HG03354 (cell line): Measurements from ENCODE around the gene PCYT2.
A peak's percentile ranks its signal among the peaks of the same experiment; 100 is the strongest.

Experiments
- ATAC-seq: cut with Tn5 transposase; IDR thresholded peaks from one replicate; pipeline ENCODE4 v1.9.1; 2021; ENCODE audit warnings: mild to moderate bottlenecking; ENCODE audit not compliant: unreplicated experiment, poor library complexity, severe bottlenecking

Gene PCYT2

GRCh38 chr17:81903896-81904599 is 7.2 kb downstream of the PCYT2 start:
- ATAC-seq, result no peak

DNA sequence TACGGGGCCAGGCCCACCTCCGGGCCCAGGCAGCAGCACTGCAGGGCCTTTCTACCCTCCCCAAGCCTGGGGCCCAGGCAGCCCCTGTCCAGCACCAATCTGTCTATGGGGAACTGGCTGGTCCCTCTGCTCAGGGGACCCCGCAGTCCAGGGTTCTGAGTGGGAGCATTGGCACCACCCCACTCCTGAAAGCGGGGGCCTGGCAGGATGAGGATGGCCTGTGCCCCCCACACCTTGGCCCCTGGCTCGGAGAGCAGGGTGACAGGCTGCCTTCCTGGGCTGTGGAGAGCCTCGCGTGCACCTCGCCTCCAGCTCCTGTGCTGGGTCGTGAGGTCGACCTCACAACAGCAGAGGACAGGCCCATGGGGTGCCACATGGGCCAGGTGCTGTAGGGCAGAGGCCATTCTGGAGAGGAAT is 7.8 kb downstream of the PCYT2 start:
- no peak for ATAC-seq

GRCh38 chr17:81902653-81903414 is 8.4 kb downstream of the PCYT2 start:
- no peak for ATAC-seq

DNA sequence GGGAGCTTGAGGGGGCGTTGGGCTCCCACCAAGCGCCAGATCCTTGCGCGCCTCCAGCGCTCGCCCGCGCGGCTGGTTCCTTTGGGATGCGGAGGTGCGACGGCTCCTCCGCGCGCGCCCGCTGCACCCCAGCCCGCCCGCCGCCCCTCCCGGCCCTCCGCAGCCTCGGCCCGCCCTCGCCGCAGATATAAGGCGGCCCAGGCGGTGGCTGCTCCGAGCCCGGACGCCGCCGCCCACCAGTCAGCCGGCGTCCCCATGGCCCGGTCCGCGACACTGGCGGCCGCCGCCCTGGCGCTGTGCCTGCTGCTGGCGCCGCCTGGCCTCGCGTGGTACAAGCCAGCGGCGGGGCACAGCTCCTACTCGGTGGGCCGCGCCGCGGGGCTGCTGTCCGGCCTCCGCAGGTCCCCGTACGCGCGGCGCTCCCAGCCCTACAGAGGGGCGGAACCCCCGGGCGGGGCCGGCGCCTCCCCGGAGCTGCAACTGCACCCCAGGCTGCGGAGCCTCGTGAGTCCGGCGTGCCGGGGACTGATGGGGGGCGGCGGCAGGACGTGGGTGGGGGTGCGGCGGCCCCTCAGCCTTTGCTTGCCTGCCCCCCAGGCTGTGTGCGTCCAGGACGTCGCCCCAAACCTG is 9.1 kb downstream of the PCYT2 start, which contains the start of gene NPB:
NPB (plus strand) TSS at position 216 of the 630 bp plus-strand sequence; CDS start at position 256, 40 bp downstream.
- no peak for ATAC-seq

DNA sequence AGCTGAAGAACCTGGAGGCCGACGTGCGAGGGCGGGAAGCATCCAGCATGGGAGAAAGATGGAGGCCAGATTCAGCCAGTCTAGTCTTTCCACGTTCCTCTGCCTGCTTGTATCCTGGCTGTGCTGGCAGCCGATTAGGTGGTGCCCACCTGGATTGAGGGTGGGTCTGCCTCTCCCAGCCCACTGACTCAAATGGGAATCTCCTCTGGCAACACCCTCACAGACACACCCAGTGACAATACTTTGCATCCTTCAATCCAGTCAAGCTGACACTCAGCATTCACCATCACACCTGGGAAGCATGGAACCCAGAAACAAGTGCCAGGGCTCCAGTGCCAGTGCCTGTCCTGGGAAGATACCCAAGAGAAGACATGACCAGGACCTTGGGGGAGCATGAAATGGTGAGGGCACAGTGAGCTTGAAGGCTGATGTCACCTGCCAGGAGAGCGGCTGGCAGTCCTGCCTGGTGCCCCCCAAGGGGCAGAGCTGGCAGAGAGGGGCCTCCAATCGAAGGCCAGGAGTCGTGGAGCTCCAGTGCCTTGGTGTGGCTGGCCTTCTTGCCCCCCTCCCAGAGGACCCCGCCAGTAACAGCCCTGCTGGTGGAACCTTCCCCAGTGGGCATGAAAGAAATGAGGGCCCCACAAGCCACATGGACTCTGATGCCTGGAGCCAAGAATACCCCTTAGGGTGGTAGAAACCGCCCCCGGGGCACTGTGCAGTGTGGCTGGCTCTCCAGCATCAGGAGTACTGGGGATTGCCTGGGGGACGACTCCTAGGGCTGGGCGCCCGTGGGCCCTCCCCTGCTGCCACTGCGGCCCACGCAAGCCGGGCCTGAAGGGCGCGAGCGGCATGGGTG is 9.8 kb downstream of the PCYT2 start:
- ATAC-seq, result no peak

DNA sequence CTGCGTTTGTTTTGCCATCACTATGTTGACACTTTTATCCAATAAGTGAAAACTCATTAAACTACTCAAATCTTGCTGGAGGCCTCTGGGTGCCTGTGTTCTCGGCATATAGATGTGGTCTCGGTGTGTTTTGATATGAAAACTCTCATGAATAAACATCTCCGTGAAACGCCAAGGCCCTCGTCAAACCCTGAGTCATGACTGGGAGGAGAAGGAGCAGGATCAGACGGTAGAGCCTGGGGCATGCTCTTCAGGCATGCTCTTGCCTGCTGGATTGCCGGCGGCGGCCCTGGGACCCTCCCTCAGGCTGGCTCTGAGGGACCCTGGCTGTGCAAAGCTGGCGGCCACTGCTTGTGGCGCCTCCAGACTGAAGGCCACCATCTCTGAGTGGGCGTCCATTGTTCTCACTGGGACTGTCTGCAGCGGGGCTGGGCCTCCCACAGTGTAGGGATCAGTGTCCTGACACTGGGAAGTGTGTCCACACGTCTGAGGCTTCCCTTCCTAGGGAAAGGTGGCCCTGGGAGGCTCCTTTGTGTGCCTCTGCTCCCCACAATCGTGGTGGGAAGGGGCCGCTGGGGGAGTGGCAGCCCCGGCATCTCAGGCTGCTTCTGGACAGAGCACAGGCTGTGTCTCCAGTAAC is 10.9 kb downstream of the PCYT2 start:
- no peak for ATAC-seq

- no peak for ATAC-seq
Measured at GRCh38 chr17:81899514-81900166, 11.6 kb downstream of the PCYT2 start.

DNA sequence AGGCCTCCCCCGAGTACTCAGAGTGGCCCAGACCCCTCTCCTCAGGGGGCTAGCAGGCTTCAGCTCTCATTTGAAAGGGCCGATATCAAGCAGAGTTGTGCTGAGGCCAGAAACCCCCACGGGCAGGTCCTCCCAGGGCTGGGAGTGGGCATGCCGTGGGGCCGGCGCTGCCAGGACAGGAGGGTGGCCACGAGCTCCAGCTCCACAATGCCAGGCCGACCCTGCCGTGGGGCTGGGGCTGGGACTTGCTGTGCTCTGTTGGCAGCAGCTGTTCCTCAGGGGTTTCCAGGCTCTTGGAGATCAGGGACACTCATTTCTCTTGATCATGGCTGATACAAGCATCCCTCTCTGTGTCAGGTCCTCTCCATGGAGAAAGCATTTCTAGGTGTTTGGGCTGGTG is 12.3 kb downstream of the PCYT2 start:
- no peak for ATAC-seq

DNA sequence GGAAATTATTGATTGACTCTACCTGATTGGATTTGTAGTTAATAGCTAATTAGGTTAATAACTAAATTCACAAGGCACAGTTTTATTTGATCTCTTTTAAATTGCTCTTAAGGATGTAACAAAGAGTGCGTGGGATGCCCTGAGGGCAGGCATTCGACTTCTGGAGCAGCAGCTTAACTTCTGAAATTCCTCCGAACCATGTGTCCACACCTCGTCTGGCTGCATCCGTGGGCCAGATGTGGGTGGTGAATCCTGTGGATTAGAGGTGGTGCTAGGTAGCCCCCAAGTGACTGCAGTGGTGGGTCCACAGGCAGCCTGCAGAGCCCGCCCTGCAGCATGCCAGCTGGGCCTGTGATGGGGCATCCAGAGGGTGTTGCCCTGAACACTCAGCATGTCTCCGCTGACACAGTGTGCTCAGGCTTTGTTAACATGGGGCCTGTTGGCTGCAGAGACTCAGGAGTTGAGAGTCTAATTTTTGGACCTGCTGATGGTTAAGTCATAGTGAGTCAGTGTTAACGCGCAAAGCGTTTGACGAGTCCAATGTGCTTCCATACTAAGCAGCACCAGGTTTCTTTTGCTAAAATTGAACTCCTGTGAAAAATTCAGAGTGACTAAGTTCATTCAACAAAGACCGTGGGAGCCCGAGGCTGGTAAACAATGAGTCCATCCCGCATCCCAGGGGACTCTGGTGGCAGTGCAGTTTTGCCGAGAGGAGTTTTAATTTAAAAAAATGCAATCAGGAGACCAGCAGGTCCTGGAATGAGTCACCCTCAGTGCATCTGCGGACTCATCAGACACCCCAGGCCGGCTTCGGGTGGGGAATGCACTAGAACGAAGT is 13.0 kb downstream of the PCYT2 start:
- no peak for ATAC-seq

GRCh38 chr17:81895400-81895799 is 15.8 kb downstream of the PCYT2 start:
- no peak for ATAC-seq

- no peak for ATAC-seq
Measured at GRCh38 chr17:81891303-81891552, 20.0 kb downstream of the PCYT2 start.

- peak; percentile 24 for ATAC-seq
Measured at GRCh38 chr17:81890447-81891302, 20.5 kb downstream of the PCYT2 start.

DNA sequence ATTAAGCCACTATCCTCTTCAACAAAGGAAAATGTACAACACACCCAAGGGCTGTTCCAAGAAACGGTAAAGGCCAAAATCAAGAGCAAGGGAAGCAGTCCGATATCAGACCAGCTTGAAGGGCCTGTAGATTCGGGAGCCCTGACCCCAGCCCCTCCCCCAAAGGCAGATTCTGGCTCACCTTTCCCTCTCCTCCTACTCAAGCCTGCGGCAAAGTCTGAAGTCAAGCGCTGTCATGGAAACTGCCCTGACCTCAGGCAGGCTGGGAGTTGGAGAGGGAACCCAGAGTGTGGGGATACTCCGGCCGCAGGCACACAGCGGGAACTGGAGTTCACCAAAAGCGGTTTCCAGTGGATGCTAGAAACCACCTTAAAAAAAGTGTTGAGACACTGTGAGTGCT is 21.6 kb downstream of the PCYT2 start:
- no peak for ATAC-seq

GRCh38 chr17:81888988-81889595 is 22.1 kb downstream of the PCYT2 start:
- ATAC-seq, result no peak

GRCh38 chr17:81888105-81888987 is 22.9 kb downstream of the PCYT2 start:
- ATAC-seq, result no peak

DNA sequence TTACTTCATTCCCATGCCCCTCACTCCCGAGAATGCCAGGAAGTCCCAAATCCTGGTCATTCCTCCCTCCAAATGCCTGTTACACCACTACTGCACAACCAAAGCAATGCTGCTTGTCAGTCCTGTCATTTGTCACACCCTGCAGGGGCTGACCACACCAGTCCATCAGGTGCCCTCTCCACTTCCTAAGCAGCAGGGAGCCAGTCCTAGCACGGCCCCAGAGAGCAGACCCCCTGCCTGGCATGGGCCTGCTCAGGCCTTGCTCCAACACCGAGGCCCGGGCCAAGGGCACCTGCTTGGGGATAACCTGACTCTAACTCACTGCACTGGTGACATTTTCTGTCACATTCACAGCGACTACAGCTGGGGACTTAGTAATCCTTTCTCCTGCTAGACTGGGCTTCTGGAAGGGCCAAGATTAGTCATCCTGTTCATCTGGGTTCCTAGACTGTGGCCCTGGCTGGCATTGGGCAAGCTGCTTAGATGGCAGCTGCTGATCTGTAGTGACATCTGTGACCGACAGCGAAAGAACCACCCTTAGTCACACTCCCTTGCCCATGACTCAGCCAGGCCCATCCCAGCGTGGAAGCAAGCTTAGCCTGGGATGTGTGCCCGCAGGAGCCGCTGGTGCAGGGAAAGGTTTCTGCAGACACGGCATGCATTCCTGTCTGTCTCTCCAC is 25.2 kb downstream of the PCYT2 start:
- no peak for ATAC-seq
